Uterus (tissue), 4 donors: ENCODE data around the gene PIP5K1C. TPM values are rescaled to one million over a fixed set of nuclear protein-coding genes. Genes with fewer than 3 reads are reported as not detected.

ENCODE experiments used
- DNase-seq, 2 donors: peaks; one replicate each; pipeline ENCODE4 v3.0.0-alpha.2; 2019 to 2020
- H3K27ac ChIP-seq, 2 donors: fragments of 200-600 bp; sonication (generic); 1 replicate in 1 of 2; 2 replicates in 1 of 2; pipeline ENCODE4 v1.5.1; 2016 to 2018
- H3K27me3 ChIP-seq, 2 donors: fragments of 200-600 bp; sonication (generic); one replicate each; pipeline ENCODE4 v1.5.1; 2018 to 2019; ENCODE audit warnings: control low read depth in 1 of 2
- H3K36me3 ChIP-seq, 2 donors: fragments of 200-600 bp; sonication (generic); one replicate each; pipeline ENCODE4 v1.5.1; 2019; ENCODE audit warnings: control low read depth in 1 of 2
- H3K4me1 ChIP-seq, 2 donors: fragments of 200-600 bp; sonication (generic); one replicate each; pipeline ENCODE4 v1.5.1; 2018 to 2019; ENCODE audit warnings: control low read depth in 1 of 2
- H3K4me3 ChIP-seq, 2 donors: fragments of 200-600 bp; sonication (generic); 1 replicate in 1 of 2; 2 replicates in 1 of 2; pipeline ENCODE4 v1.5.1; 2018 to 2019; ENCODE audit warnings: mild to moderate bottlenecking in 1 of 2
- H3K9me3 ChIP-seq, 2 donors: fragments of 200-600 bp; sonication (generic); one replicate each; pipeline ENCODE4 v1.5.1; 2019; ENCODE audit warnings: control low read depth in 1 of 2
- POLR2A ChIP-seq, 2 donors: fragments of 450-650 bp; IDR thresholded peaks; one replicate each; pipeline ENCODE4 v1.6.1; 2016; ENCODE audit warnings: antibody characterized with exemption in 2 of 2, mild to moderate bottlenecking in 1 of 2, moderate library complexity in 1 of 2
- intact Hi-C: fragments of 100-400 bp; cut with DNase I; formaldehyde crosslinking; loops from one replicate; pipeline ENCODE4 v1.15.1; 2023; ENCODE audit warnings: low total_unique reads
- total RNA-seq, 4 donors: library from RNA; depleted of rRNA in 3 of 4; stranded (reverse); fragments of >200 nt in 3 of 4; gene quantifications; one replicate each; pipeline versions ENCODE4 v1.1.0 to v1.2.4, GENCODE V29; 2014 to 2023
- TF ChIP-seq, protein P1 (sequence below), 4 experiments: fragments of 200-600 bp in 2 of 4; fragments of 450-650 bp in 2 of 4; sonication (generic) in 2 of 4; IDR thresholded peaks; one replicate each; pipeline ENCODE4 v1.5.1; 2016 to 2019; ENCODE audit warnings: antibody characterized with exemption in 4 of 4, mild to moderate bottlenecking in 2 of 4, moderate library complexity in 1 of 4
- donor health status: DM: yes; HTN: yes; CAD: no.

Gene PIP5K1C
- total RNA-seq, 4 donors from 2014 or later, result 6.2 to 77.5 (median 33.2) TPM

DNA sequence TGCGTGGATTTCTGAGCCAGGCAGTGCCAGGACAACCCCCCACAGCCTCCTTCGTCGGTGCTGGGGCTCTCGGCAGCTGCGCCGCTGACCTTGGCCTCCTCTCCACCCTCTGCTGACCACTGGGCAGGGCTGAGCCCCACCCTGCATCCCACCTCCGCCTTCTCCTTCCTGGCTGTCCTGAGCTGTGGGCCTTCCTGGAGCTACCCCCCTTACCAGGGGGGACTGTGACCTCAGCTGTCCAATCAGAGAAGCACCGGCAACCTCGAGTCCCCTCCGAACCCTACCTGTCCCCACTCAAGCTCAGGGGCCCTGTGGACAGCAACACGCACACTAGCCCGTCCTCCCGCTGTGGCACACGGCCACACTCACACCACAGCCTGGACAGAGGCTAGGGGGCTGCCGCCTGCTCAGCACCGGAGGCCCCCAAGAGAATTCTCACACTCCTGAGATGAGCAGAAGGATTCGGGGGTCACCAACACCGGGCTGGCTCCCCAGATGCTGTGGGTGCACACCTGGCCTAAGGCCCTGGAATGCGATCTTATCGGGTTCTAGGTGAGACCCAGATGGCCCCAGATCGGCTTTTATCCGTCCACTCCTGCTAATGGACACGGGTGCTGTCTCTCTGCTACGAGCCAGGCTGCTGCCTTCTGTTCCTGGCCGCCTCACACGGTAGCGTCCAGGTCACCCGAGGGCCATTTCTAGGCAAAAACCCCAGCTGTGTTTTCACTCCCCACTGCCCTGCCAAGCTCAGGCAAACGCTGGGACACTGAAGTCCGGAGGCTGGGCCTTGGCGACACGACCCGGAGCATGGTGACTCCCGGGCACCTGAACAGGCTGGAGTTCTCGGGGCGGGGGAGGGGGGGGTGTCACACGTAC is 41.2 kb downstream of the PIP5K1C start:
- no peaks in the 10 kb centered on the region for H3K9me3 ChIP-seq
- TF ChIP-seq POLR2A (IDR thresholded peaks at IDR 0.05), result no peak
- TF ChIP-seq, protein P1, sequence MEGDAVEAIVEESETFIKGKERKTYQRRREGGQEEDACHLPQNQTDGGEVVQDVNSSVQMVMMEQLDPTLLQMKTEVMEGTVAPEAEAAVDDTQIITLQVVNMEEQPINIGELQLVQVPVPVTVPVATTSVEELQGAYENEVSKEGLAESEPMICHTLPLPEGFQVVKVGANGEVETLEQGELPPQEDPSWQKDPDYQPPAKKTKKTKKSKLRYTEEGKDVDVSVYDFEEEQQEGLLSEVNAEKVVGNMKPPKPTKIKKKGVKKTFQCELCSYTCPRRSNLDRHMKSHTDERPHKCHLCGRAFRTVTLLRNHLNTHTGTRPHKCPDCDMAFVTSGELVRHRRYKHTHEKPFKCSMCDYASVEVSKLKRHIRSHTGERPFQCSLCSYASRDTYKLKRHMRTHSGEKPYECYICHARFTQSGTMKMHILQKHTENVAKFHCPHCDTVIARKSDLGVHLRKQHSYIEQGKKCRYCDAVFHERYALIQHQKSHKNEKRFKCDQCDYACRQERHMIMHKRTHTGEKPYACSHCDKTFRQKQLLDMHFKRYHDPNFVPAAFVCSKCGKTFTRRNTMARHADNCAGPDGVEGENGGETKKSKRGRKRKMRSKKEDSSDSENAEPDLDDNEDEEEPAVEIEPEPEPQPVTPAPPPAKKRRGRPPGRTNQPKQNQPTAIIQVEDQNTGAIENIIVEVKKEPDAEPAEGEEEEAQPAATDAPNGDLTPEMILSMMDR (IDR thresholded peaks at IDR 0.05), result no peak
- H3K36me3 ChIP-seq, result no peaks in the 10 kb centered on the region
- H3K27me3 ChIP-seq, result no peaks in the 10 kb centered on the region
- intact Hi-C loops, result no loop called here
- no peak for DNase-seq
- H3K4me1 ChIP-seq, result no peaks in the 10 kb centered on the region
- no peak overlapping the region for H3K27ac ChIP-seq
- no peak overlapping the region for H3K4me3 ChIP-seq

- Histone ChIP-seq H3K36me3 (no peaks in the 10 kb centered on the region), H3K9me3 (no peaks in the 10 kb centered on the region), H3K4me3 (no peak overlapping the region), H3K27me3 (no peaks in the 10 kb centered on the region), H3K27ac (no peak overlapping the region), H3K4me1 (no peaks in the 10 kb centered on the region)
- DNase-seq, result no peak
- no peak for TF ChIP-seq POLR2A (IDR thresholded peaks at IDR 0.05)
- TF ChIP-seq, protein P1 (IDR thresholded peaks at IDR 0.05), result no peak
- intact Hi-C loops, result no loop called here
These were observed 42.0 kb downstream of the PIP5K1C start for GRCh38 chr19:3658004-3658869.

GRCh38 chr19:3657395-3657769 is 42.9 kb downstream of the PIP5K1C start:
- TF ChIP-seq POLR2A (IDR thresholded peaks at IDR 0.05), result no peak
- TF ChIP-seq, protein P1 (IDR thresholded peaks at IDR 0.05), result no peak
- Histone ChIP-seq H3K27me3 (no peaks in the 10 kb centered on the region), H3K9me3 (no peaks in the 10 kb centered on the region), H3K4me1 (no peaks in the 10 kb centered on the region), H3K27ac (no peak overlapping the region), H3K4me3 (no peak overlapping the region), H3K36me3 (no peaks in the 10 kb centered on the region)
- DNase-seq, result no peak
- intact Hi-C loops, result no loop called here

- no peak for DNase-seq
- Histone ChIP-seq H3K4me1 (no peaks in the 10 kb centered on the region), H3K4me3 (no peak overlapping the region), H3K27me3 (no peaks in the 10 kb centered on the region), H3K9me3 (no peaks in the 10 kb centered on the region), H3K27ac (no peak overlapping the region), H3K36me3 (no peaks in the 10 kb centered on the region)
- intact Hi-C loops, result no loop called here
- TF ChIP-seq POLR2A (IDR thresholded peaks at IDR 0.05), result no peak
- TF ChIP-seq, protein P1 (IDR thresholded peaks at IDR 0.05), result no peak
These were observed 43.4 kb downstream of the PIP5K1C start for GRCh38 chr19:3656747-3657394.
